AG04450 (cell line): ENCODE results near the gene CYP24A1. TPM values are rescaled to one million over a fixed set of nuclear protein-coding genes. Genes with fewer than 3 reads are reported as not detected.

ENCODE experiments used
- CTCF ChIA-PET: fragments of 300-600, 350-600 bp; formaldehyde crosslinking; extraction: SDS; loops from one replicate; lab custom pipeline; 2022; ENCODE audit warnings: antibody characterized with exemption, inconsistent platforms; lab: Charles Lee
- POLR2A ChIA-PET: fragments of 350-600 bp; formaldehyde crosslinking; extraction: SDS; loops from one replicate; lab custom pipeline; 2021; ENCODE audit warnings: antibody characterized with exemption, inconsistent platforms; lab: Yijun Ruan, JAX
- DNase-seq: peaks from one replicate; pipeline ENCODE4 v3.0.0-alpha.2; 2011; ENCODE audit warnings: low read depth, low spot score
- H3K27ac ChIP-seq: one replicate; pipeline ENCODE4 v1.5.1; 2012; ENCODE audit warnings: low read depth, low read length, control low read depth
- H3K27me3 ChIP-seq: one replicate; pipeline ENCODE4 v1.6.0; 2012; ENCODE audit warnings: low read length; ENCODE audit not compliant: control insufficient read depth, insufficient read depth
- H3K4me3 ChIP-seq: 2 replicates; pipeline ENCODE4 v1.5.1; 2011; ENCODE audit warnings: mild to moderate bottlenecking, low read depth, low read length, control low read depth
- H3K9me3 ChIP-seq: 2 replicates; pipeline ENCODE4 v1.5.1; 2012; ENCODE audit warnings: low read length; ENCODE audit not compliant: control insufficient read depth, insufficient read depth
- CTCF ChIP-seq: IDR thresholded peaks from 2 replicates; pipeline ENCODE4 v1.5.1; 2011; ENCODE audit warnings: low read depth, low read length, control low read depth, inconsistent platforms
- polyA plus RNA-seq: library from polyadenylated mRNA; depleted of rRNA; stranded (reverse); fragments of >200 nt; gene quantifications from 2 replicates; pipeline ENCODE4 v1.2.3, GENCODE V29; 2011

The CYP24A1 gene
- polyA plus RNA-seq, 1 experiment = 2.1 TPM

GRCh38 chr20:54112221-54112884, 61.4 kb downstream of the CYP24A1 start:
- no peak for DNase-seq
- no peaks in the 10 kb centered on the region for H3K27me3 ChIP-seq
- ChIA-PET POLR2A (no interaction called here), CTCF (no interaction called here)
- no peak overlapping the region for H3K27ac ChIP-seq
- no peak overlapping the region for H3K4me3 ChIP-seq
- TF ChIP-seq CTCF = no peak
- H3K9me3 ChIP-seq = no peaks in the 10 kb centered on the region

GRCh38 chr20:54111460-54111859, 62.3 kb downstream of the CYP24A1 start:
- H3K4me3 ChIP-seq = no peak overlapping the region
- POLR2A ChIA-PET = no interaction called here
- no peaks in the 10 kb centered on the region for H3K9me3 ChIP-seq
- H3K27ac ChIP-seq = no peak overlapping the region
- DNase-seq = no peak
- TF ChIP-seq CTCF = no peak
- CTCF ChIA-PET = interaction anchor here (0.8 kb wide), 1 partner anchor 8 kb away, joined by 3 read pairs; no protein-coding TSS in a partner anchor
- no peaks in the 10 kb centered on the region for H3K27me3 ChIP-seq

- CTCF ChIA-PET = interaction anchor here (0.5 to 22.6 kb wide), 4 partner anchors 14 to 493 kb away, joined by 3 to 951 read pairs (median 6); partner anchors contain the start of gene PFDN4
- POLR2A ChIA-PET = no interaction called here
- no peak overlapping the region for H3K4me3 ChIP-seq
- DNase-seq = no peak
- H3K27me3 ChIP-seq = no peaks in the 10 kb centered on the region
- TF ChIP-seq CTCF = no peak
- no peaks in the 10 kb centered on the region for H3K9me3 ChIP-seq
- no peak overlapping the region for H3K27ac ChIP-seq
Measured at GRCh38 chr20:54110457-54110856, 63.3 kb downstream of the CYP24A1 start.

- Histone ChIP-seq H3K27ac (no peak overlapping the region), H3K9me3 (no peaks in the 10 kb centered on the region), H3K27me3 (no peaks in the 10 kb centered on the region), H3K4me3 (no peak overlapping the region)
- ChIA-PET POLR2A (no interaction called here), CTCF (interaction anchor here (0.5 to 22.6 kb wide), 4 partner anchors 13 to 493 kb away, joined by 3 to 951 read pairs (median 6); partner anchors contain the start of gene PFDN4)
- DNase-seq = no peak
- no peak for TF ChIP-seq CTCF
Measured at GRCh38 chr20:54110041-54110440, 63.7 kb downstream of the CYP24A1 start.

GRCh38 chr20:54108817-54109216, 65.0 kb downstream of the CYP24A1 start:
- CTCF ChIA-PET = interaction anchor here (0.6 to 22.6 kb wide), 4 partner anchors 12 to 93 kb away, joined by 3 to 951 read pairs (median 3); partner anchors contain the start of gene PFDN4
- Histone ChIP-seq H3K9me3 (no peaks in the 10 kb centered on the region), H3K27ac (no peak overlapping the region), H3K4me3 (no peak overlapping the region), H3K27me3 (no peaks in the 10 kb centered on the region)
- POLR2A ChIA-PET = no interaction called here
- DNase-seq = no peak
- TF ChIP-seq CTCF = no peak
